Smooth muscle cell of the brain vasculature (primary cell): Measurements from ENCODE around the gene EFHC2.
"Not testable (repeated sequence)": the region's sequence is repeated elsewhere in the genome, so short reads cannot be mapped to it uniquely, and the experiment has no call there.

Source experiments
- DNase-seq: peaks from one replicate; pipeline ENCODE4 v3.0.0-alpha.2; 2012; ENCODE audit warnings: low read depth, low spot score

Gene EFHC2

DNA sequence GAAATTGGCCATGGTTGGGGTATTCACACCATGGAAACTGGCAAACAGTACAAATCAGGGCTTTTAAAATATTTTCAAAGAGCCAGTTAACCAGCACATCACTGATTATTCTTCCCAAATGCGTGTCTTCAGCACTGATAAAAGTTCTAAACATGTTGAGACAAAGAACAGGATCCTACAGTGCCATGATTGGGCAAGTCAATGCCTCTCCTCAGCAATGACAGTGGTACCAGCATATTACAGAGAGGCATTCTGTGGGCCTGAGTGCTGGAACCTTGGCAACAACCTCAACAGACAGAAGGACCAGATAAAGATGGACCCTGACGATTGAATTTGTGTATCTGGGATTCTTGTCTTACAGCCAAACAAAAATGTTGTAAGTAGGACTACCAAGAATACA lies 108.9 kb downstream of the EFHC2 start:
- DNase-seq: no peak

- DNase-seq: no peak
Observed at GRCh38 chrX:44234116-44234515, 109.4 kb downstream of the EFHC2 start.

DNA sequence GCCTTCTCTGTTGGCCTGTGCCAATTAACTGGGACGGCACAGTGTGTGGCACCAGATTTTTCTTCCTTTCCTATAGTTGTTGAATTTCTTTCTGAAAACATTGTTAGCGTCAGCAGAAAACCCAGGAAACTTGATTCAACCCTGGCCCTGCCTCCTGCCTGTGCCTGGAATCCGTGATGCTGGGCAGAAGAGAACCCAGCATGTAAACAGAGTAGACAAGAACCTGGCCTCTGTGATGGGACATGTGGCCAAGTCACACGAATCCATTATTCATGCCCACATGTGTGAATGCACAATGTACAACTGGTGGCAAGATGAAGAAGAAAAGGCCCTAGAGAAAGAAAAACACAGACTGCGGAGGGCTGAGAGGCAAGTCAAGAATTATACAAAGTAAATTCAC lies 111.4 kb downstream of the EFHC2 start:
- DNase-seq: no peak

GRCh38 chrX:44228621-44229020 lies 114.9 kb downstream of the EFHC2 start:
- DNase-seq: no peak

GRCh38 chrX:44227991-44228390 lies 115.5 kb downstream of the EFHC2 start:
- DNase-seq: no peak

DNA sequence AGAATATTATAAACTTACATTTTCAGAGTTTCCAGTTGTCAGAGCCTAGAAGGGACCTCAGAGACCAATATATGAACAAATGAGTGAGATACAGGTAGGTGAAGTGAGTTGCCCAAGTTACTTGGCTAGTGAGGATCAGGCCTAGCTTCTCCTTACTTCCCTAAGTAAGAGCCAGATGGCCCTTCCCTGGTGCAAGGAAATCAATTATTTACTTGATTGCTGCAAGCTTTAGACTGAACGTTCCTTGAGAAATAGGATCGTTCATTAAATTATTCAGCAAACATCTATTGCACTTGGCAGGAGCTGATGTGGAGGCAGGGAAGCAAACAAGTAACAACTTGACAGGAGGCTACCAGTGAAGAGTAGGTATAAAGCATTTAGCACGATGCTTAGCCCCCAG lies 117.8 kb downstream of the EFHC2 start:
- DNase-seq: no peak

DNA sequence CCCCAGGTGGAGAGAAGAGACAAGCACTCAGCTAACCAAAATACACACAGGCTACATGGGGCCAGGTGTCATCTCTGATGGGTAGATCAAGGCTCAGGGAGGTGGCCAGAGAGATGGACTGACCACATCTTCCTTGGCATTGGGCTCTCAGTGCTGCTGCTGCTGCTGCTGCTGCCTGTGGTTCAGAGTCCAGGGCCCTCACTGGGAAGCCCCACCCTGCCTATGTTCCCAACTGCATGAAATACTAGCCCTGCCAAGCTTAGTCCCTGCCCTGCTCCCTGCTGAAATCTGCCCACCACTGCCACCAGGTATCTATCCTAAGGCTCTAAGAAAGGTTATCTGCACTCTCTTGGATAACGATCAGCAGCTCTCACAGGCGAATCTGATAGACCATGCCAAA lies 118.7 kb downstream of the EFHC2 start:
- no peak for DNase-seq

- DNase-seq: no peak
Observed at GRCh38 chrX:44223150-44223549, 120.3 kb downstream of the EFHC2 start.

DNA sequence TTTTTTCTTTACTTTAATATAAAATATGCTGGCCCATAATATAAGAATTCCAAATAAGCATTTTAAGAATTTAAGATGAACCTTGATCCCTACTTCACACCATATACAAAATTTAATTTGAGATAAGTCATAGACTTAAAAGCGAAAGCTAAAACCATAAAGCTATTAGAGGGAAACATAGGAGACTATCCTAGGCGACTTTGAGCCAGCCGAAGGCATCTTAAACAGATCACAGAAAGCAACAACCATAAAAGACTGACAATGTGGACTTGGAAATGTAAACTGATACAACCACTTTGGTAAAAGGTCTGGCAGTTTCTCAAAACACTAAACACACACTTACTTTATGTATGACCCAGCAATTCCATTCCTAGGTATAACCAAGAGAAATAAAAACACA lies 125.0 kb downstream of the EFHC2 start:
- no peak for DNase-seq

GRCh38 chrX:44216171-44216570 lies 127.3 kb downstream of the EFHC2 start:
- DNase-seq: no peak

DNA sequence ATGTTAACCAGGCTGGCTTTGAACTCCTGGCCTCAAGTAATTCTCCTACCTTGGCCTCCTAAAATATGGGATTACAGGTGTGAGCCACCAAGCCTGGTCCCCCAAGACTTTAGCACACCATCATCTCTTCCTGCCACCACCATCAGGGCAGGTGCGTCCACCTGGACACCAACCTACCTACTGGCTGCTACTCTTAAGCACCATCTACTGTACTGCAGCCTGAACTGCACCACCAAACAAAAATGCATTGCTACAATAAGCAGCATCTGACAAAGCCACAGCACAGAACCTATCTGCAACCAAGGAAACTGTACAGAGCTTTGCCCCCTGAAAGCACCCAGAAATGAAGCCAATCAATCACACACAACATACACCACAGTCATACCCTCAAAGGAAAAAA lies 139.7 kb downstream of the EFHC2 start:
- no peak for DNase-seq

GRCh38 chrX:44202596-44202995 lies 140.9 kb downstream of the EFHC2 start:
- no peak for DNase-seq

DNA sequence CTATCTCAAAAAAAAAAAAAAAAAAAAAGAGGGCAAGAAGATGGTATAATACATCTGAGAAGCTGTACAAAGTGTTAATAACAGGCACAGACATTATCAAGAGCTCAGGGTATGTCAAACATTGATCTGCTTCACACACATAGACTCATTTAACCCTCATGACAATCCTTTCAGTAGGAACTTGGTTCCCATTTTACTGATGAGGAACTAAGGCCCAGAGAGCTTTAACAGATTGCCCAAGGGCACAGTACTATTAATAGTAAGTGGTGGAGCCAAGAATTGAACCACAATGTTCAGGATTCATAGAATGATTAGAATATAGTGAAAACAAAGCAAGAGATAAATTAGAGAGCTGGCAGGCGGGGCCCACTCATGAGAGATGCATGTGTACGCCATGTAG lies 154.4 kb downstream of the EFHC2 start:
- no peak for DNase-seq

DNA sequence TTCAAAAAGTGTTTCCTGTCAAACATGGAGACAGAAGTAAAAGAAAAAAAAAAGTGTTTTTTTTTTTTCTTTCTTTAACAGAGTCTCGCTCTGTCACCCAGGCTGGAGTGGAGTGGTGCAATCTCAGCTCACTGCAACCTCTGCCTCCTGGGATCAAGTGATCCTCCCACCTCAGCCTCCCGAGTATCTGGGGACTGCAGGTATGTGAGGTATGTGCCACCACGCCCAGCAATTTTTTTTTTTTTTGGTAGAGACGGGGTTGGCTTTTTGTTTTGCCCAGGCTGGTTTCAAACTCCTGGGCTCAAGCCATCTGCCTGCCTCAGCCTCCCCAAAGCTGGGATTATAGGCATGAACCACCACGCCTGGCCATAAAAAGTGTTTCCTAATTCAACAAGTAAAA lies 155.6 kb downstream of the EFHC2 start:
- not testable (repeated sequence) for DNase-seq

DNA sequence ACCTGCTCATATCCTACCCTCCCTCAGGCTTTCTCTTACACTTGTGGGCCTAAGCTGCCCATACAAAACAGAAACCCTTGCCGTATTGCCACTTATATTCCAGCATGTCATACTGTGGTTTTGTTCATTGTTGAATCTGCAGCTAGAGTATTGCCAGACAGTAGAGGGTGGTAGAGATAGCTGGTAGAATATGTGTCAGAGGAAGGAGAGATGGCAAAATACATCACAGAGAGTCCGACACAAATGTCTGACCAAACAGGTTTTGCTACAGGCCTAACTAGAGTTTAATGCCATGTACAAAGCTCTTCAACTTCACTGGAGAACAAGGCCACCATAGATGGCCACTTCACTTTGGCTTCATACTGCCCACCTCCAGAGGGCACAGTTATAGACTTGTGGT lies 160.1 kb downstream of the EFHC2 start:
- no peak for DNase-seq

GRCh38 chrX:44178274-44179053 lies 165.0 kb downstream of the EFHC2 start:
- no peak for DNase-seq

DNA sequence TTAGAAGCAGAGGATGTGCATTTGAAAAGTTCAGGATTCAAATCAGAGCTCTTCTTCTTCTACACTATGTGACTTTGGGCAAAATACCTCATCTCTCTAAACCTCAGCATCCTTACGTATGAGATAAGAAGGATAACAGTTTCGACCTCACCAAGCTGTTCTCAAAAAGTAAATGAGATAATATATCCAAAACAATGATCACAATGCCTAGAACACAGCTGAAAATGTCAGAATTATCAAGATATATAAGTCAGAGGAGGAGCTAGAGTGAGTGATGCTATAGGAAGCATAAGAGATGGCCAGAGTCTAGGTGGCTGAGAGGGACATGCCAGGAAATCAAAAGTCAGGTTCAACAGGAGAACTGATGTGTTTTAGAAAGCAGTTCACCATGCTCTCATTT lies 168.0 kb downstream of the EFHC2 start:
- DNase-seq: no peak

DNA sequence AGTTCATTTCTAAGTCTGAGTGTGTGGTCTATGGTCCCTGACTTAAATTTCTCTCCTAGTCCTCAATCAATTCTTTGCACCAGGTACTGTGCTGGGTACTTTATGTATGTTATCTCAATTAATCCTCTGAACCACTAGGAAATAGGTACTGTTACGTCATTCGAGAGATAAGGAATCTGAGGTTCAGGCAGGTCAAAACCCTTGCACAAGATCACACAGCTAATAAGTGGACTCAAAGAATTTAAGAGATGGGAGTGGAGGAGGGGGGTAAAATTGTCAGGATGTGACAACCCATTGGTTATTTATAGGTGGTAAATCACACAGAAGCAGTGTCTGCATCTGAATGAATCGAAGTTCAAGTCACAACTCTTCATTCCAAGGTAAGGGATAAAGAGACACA lies 169.4 kb downstream of the EFHC2 start:
- DNase-seq: no peak

GRCh38 chrX:44173219-44173618 lies 170.3 kb downstream of the EFHC2 start:
- DNase-seq: no peak

GRCh38 chrX:44167116-44167515 lies 176.4 kb downstream of the EFHC2 start:
- DNase-seq: no peak

DNA sequence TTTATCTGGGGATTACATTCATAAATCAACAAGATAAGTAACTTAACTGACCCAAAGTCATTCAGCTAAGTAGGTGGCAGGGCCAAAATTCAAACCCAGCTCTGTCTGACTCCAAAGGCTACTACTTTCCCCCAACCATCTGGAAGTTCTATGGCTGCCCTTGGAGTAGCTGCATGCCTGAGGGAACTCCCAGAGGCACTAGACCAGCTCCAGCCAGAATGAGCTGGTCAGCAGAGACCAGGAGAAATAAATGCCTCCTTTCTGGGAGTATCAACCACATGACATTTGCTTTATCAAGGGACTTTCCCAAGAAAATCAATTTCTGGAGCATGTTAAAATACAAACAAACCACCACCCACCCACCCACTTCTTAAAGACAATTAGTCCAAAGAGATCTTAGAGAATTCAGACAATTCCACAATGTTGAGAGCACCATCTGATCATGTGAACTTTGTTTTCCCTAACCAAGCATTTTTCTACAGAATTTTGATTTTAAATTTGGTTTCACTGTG lies 180.5 kb downstream of the EFHC2 start:
- no peak for DNase-seq

GRCh38 chrX:44157858-44158257 lies 185.6 kb downstream of the EFHC2 start:
- no peak for DNase-seq

DNA sequence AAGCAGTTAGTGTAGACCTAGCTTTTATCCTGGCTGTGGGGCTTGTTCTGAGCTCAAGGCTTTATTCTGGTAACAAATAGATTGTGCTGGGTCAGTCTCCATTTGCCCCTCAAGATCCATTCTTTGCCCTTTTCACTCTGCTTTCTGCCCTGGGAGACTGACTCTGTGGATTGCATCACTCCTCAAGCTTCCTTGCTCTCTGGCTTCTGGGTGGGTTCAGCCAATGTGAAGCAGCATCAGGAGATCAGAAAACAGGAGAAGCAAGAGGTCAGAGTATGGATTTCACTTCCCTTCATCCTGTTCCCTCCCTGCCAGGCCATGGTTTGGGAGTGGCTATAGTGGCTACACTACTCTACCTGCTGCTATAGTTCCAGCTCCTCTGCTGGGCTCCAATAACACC lies 186.2 kb downstream of the EFHC2 start:
- DNase-seq: no peak

- DNase-seq: no peak
Observed at GRCh38 chrX:44156726-44157125, 186.7 kb downstream of the EFHC2 start.
